ENCODE results near the gene NR2F1-AS1. TPM values are rescaled to one million over a fixed set of nuclear protein-coding genes. Genes with fewer than 3 reads are reported as not detected.

Gene NR2F1-AS1
- total and polyA plus RNA-seq, 9 of the 15 experiments (the other 6 are each of a cell fraction or from before 2014, with no cell fraction given) = not detected

GRCh38 chr5:93626801-93627200 is 45.8 kb upstream of the NR2F1-AS1 start:
- TF ChIP-seq, protein P1, sequence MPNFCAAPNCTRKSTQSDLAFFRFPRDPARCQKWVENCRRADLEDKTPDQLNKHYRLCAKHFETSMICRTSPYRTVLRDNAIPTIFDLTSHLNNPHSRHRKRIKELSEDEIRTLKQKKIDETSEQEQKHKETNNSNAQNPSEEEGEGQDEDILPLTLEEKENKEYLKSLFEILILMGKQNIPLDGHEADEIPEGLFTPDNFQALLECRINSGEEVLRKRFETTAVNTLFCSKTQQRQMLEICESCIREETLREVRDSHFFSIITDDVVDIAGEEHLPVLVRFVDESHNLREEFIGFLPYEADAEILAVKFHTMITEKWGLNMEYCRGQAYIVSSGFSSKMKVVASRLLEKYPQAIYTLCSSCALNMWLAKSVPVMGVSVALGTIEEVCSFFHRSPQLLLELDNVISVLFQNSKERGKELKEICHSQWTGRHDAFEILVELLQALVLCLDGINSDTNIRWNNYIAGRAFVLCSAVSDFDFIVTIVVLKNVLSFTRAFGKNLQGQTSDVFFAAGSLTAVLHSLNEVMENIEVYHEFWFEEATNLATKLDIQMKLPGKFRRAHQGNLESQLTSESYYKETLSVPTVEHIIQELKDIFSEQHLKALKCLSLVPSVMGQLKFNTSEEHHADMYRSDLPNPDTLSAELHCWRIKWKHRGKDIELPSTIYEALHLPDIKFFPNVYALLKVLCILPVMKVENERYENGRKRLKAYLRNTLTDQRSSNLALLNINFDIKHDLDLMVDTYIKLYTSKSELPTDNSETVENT (CRISPR knock-in tag; IDR thresholded peaks at IDR 0.05) = no peak
- TF ChIP-seq HDAC3 (IDR thresholded peaks at IDR 0.05; ENCODE audit: borderline replicate concordance, partially characterized antibody) (no peak), ZNF507 (tag; conservative IDR thresholded peaks at IDR 0.05) (no peak)
- Histone ChIP-seq H3K27ac (ENCODE audit: extremely low read depth, low read depth, low read length) (no peak overlapping the region), H3K9me1 (ENCODE audit: control insufficient read depth, insufficient read depth, low read length) (no peaks in the 10 kb centered on the region), H3K79me2 (ENCODE audit: control insufficient read depth, insufficient read depth, low read length) (no peaks in the 10 kb centered on the region), H3K4me2 (ENCODE audit: insufficient read depth, low read length) (no peak overlapping the region), H3K4me3 (no peak overlapping the region), H3K4me1 (replicated peaks in 1 of 2; ENCODE audit: control insufficient read depth in 2 of 2, insufficient read depth in 2 of 2, low read length in 2 of 2) (no peaks in the 10 kb centered on the region), H3K36me3 (ENCODE audit: control insufficient read depth, insufficient read depth, low read length) (no peaks in the 10 kb centered on the region), H3K9ac (ENCODE audit: insufficient read depth in 1 of 2, low read depth in 2 of 2, low read length in 2 of 2) (no peak overlapping the region), H3K9me3 (replicated peaks; ENCODE audit: control insufficient read depth, insufficient read depth, low read depth, low read length) (no peaks in the 10 kb centered on the region), H4K20me1 (replicated peaks; ENCODE audit: control insufficient read depth, insufficient read depth, low read length) (no peaks in the 10 kb centered on the region), H3K27me3 (ENCODE audit: control insufficient read depth in 2 of 2, insufficient read depth in 2 of 2, low read length in 2 of 2) (no peaks in the 10 kb centered on the region), H2AFZ (ENCODE audit: low read depth, low read length) (no peak overlapping the region)
- DNase-seq (ENCODE audit: extremely low read depth in 1 of 4, low spot score in 3 of 4) (no peak), FAIRE-seq (no peak), ATAC-seq (no peak)
- intact Hi-C loops (cut with micrococcal nuclease) = no loop called here
- BruUV-seq (replicated peaks) = no TSS peak
- ChIA-PET POLR2A (no interaction called here), CTCF (ENCODE audit: low intra/inter-chr PET ratio) (no interaction called here)
- in situ Hi-C loops (cut with MboI) = no loop called here

- 0% methylated on average over 4 of the region's 4 CpGs for WGBS (ENCODE audit: insufficient coverage, low coverage, missing lambda C conversion rate)
- no peaks in the 10 kb centered on the region for H3K79me2 ChIP-seq (ENCODE audit: control insufficient read depth, insufficient read depth, low read length)
- H3K9me1 ChIP-seq (ENCODE audit: control insufficient read depth, insufficient read depth, low read length) = no peaks in the 10 kb centered on the region
- intact Hi-C loops (cut with micrococcal nuclease) (no loop called here), in situ Hi-C loops (cut with MboI) (no loop called here)
- no peak overlapping the region for H3K27ac ChIP-seq (ENCODE audit: extremely low read depth, low read depth, low read length)
- ChIA-PET CTCF (ENCODE audit: low intra/inter-chr PET ratio) (no interaction called here), POLR2A (no interaction called here)
- no peak overlapping the region for H3K9ac ChIP-seq (ENCODE audit: insufficient read depth in 1 of 2, low read depth in 2 of 2, low read length in 2 of 2)
- H3K4me2 ChIP-seq (ENCODE audit: insufficient read depth, low read length) = no peak overlapping the region
- no peak for DNase-seq (ENCODE audit: extremely low read depth in 1 of 4, low spot score in 3 of 4)
- no peaks in the 10 kb centered on the region for H3K36me3 ChIP-seq (ENCODE audit: control insufficient read depth, insufficient read depth, low read length)
- H3K9me3 ChIP-seq (replicated peaks; ENCODE audit: control insufficient read depth, insufficient read depth, low read depth, low read length) = no peaks in the 10 kb centered on the region
- no TSS peak for BruUV-seq (replicated peaks)
- no peak for ATAC-seq
- H2AFZ ChIP-seq (ENCODE audit: low read depth, low read length) = no peak overlapping the region
- no peaks in the 10 kb centered on the region for H4K20me1 ChIP-seq (replicated peaks; ENCODE audit: control insufficient read depth, insufficient read depth, low read length)
- H3K4me1 ChIP-seq (replicated peaks in 1 of 2; ENCODE audit: control insufficient read depth in 2 of 2, insufficient read depth in 2 of 2, low read length in 2 of 2) = peaks cover 0 to 6% of the 10 kb centered on the region in 2 experiments; a peak in 1 of 5 replicates
- no peaks in the 10 kb centered on the region for H3K27me3 ChIP-seq (ENCODE audit: control insufficient read depth in 2 of 2, insufficient read depth in 2 of 2, low read length in 2 of 2)
- H3K4me3 ChIP-seq = no peak overlapping the region
- no peak for FAIRE-seq
- TF ChIP-seq SFPQ (IDR thresholded peaks at IDR 0.05; ENCODE audit: low read depth, low read length) = no peak
- TF ChIP-seq SREBF1 (IDR thresholded peaks at IDR 0.05; ENCODE audit: borderline replicate concordance, low read depth, low read length) = no peak
- TF ChIP-seq KLF10 (CRISPR knock-in tag; IDR thresholded peaks at IDR 0.05) = no peak
- TF ChIP-seq HCFC1 (IDR thresholded peaks at IDR 0.05; ENCODE audit: low read depth, low read length) = no peak
- TF ChIP-seq CHD2 (IDR thresholded peaks at IDR 0.05; ENCODE audit: low read depth, low read length) = no peak
- TF ChIP-seq SMAD1 (IDR thresholded peaks at IDR 0.05; ENCODE audit: low read depth, low read length, partially characterized antibody) = no peak
- TF ChIP-seq, protein P2, sequence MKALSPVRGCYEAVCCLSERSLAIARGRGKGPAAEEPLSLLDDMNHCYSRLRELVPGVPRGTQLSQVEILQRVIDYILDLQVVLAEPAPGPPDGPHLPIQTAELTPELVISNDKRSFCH (CRISPR knock-in tag; IDR thresholded peaks at IDR 0.05) = no peak
- TF ChIP-seq, protein P2 (tag; IDR thresholded peaks at IDR 0.05) = no peak
- TF ChIP-seq KDM1A (IDR thresholded peaks at IDR 0.05) = no peak
- TF ChIP-seq TARDBP (IDR thresholded peaks at IDR 0.05) = no peak
- no peak for TF ChIP-seq SAFB (IDR thresholded peaks at IDR 0.05; ENCODE audit: borderline replicate concordance, low read depth, low read length)
Measured at GRCh38 chr5:93623153-93623552, 42.1 kb upstream of the NR2F1-AS1 start.

Data from K562 (cell line).